ENCODE data around the gene CNGB1.
"Not testable (repeated sequence)": the region's sequence is repeated elsewhere in the genome, so short reads cannot be mapped to it uniquely, and the experiment has no call there.

Gene CNGB1

DNA sequence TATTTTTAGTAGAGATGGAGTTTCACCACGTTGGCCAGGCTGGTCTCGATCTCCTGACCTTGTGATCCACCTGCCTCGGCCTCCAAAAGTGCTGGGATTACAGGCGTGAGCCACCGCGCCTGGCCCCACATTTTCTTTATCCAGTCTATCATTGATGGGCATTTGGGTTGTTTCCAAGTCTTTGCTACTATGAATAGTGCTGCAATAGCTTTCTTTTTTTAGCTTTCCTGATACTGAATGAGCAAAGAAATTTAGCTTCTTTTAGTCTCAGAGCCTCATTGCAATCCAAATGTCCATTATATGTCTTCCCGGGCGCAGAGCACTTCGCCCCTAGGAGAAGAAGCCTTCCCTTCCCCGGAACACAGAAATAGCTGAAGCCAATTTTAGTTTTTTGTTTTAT is 112.9 kb downstream of the CNGB1 start:
- DNase-seq (ENCODE audit: low read depth) = not testable (repeated sequence)

DNA sequence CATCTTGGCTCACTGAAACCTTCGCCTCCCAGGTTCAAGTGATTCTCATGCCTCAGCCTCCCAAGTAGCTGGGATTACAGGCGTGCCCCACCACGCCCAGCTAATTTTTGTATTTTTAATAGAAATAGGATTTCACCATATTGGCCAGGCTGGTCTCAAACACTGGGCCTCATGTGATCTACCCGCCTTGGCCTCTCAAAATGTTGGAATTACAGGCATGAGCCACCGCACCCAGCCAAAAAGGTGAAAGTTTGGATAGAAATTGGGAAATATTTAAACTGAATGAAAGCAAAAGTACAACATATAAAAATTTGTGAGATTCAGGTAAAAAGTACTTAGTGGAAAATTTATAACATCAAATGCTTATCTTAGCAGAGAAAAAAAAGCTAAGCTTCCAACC is 115.7 kb downstream of the CNGB1 start:
- DNase-seq (ENCODE audit: low read depth) = no peak

DNA sequence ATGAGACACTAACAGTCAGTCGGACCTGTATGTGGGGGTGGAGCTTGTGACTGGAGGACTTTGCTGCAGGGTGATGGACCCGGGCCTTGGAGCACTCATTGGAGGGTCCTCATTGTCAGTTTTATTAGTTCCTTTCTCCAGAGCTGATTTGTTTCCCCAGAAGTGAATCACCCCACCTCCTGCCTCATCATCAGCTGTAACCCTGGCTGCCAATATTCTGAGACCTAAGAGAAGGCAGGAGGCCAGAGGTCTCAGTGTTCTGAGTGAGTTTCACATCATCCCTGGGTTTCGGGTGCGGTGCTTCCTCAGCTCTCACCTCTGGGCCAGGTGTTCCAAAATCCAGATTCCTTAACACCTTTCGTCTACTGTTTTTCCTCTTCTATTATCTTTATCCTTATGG is 118.7 kb downstream of the CNGB1 start:
- DNase-seq (ENCODE audit: low read depth) = no peak

DNA sequence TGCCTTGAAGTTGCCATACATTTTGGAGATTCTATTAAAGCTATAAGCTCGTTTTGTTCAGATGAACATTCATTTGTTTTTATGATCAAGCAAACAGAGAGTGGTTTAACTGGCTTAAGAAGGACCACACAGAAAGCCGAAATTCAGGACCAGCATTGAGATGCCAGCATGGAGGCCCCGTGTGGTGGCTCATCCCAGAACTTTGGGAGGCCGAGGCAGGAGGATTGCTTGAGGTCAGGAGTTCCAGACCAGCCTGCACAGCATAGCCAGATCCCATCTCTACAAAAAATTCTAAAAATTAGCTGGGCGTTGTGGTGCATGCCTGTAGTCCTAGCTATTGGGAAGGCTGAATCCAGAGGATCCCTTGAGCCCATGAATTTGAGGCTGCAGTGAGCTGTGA is 122.7 kb downstream of the CNGB1 start:
- no peak for DNase-seq (ENCODE audit: low read depth)

DNA sequence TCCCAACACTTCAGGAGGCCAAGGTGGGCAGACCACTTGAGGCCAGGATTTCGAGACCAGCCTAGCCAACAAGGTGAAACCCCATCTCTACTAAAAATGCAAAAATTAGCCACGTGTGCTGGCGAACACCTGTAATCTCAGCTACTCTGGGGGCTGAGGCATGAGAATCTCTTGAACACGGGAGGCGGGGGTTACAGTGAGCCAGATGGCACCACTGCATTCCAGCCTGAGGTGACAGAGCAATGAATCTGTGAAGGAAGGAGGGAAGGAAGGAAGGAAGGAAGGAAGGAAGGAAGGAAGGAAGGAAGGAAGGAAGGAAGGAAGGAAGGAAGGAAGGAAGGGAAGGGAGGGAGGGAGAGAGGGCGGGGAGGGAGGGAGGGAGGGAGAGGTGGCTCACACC is 124.0 kb downstream of the CNGB1 start:
- not testable (repeated sequence) for DNase-seq (ENCODE audit: low read depth)

DNA sequence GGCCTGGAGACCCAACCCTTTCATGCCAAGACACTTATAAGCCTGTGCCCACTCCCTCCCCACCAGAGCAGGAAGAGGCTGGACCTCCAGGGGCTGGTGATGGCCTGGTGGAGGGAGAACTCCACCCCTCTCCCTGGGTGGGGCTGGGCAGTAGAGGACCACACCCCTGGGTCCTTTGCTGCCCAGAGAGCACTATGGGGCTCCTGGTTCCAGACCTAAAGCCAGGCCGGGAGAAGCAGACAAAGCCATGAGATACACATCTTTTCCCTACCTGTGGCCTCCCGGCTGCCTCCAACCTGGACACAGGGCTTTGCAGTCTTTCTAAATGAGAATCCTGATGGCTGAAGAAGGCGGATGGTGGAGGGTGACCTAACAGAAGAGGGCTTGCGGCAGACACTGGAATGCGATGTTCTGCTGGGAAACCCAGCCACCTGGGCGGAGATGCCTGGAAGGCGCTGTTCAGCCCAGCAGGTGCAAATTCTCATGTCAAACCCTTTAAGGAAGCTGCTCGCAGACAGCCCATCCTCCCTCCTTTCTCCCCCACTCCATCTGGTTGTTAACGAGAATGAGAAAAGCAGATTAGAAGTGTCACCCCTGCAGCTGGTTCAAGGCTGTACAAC is 124.7 kb downstream of the CNGB1 start:
- no peak for DNase-seq (ENCODE audit: low read depth)

DNA sequence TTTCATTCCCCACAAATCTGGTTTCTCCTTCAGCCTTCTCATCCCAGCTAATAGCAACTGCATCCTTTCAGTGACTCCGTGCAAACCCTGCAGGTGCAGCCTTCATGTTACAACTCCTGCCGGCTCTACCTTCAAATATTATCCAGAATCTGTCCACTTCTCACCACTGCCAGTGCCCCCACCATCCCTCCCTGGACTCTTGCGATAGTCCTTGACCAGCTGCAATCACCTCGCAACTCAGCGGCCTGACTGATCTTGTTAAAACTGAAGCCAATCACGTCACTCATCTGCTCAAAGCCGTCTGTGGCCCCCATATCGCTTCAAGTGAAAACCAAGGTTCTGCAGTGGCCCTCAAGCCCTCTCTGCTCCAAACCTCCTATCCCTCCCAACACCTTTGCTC is 125.8 kb downstream of the CNGB1 start:
- no peak for DNase-seq (ENCODE audit: low read depth)

DNA sequence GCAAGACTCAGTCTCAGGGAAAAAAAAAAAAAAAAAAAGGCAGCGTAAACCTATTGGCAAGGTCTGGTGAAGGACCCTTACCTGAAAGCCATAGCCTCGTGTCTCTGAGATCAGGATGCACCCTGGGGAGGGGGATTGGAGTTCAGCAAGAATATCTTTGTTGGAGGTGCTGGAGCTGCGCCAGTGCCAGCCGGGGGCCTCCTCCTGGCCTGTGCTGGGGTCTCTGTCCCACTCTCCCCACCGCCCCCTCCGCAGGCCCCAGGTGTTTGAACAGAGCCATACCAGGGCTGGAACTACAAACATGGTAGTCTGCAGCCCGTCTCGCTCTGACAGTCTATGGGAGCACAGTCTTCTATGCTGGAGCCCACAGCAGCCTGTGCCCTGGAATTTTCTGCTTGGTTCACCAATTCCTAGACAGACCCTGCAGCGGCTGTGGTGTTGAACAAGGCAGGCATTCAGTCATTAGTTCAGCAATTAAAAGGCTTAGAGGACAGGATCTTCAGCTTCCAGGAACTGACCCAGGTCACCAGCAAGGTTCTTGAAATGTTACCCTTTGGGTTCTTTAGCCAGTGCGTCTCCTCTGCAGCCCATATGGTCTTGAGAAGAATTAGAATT is 126.4 kb downstream of the CNGB1 start:
- no peak for DNase-seq (ENCODE audit: low read depth)

DNA sequence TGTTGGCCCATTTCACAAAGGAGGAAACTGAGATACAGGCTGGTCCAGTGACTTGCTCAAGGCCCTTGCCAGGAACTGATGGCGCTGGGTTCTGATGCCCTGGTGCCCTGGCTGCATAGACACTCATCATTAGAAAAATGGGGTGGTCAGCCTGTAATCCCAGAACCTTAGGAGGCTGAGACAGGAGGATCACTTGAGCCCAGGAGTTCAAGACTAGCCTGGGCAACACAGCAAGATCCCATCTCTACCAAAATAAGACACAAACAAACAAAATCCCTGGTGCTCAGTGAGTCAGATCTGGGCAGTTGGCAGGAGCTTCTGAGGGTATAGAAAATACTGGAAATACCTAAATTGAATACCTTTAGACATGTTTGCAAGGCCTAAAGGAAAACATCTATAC is 127.5 kb downstream of the CNGB1 start:
- DNase-seq (ENCODE audit: low read depth) = no peak

DNA sequence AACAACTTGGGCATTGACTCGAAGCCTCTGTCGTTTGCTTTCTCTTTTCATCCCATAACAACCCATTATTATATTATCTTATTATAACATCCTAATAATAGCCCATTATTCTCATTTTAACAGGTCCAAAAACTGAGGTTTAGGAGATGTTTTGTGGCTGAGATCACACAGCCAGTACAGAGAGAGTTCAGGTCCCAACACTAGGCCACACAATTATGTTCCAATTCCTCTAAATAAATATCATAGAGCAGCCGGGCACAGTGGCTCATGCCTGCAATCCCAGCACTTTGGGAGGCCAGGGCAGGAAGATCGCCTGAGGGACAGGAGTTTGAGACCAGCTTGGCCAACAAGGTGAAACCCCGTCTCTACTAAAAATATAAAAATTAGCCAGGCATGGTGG is 128.3 kb downstream of the CNGB1 start:
- no peak for DNase-seq (ENCODE audit: low read depth)

DNA sequence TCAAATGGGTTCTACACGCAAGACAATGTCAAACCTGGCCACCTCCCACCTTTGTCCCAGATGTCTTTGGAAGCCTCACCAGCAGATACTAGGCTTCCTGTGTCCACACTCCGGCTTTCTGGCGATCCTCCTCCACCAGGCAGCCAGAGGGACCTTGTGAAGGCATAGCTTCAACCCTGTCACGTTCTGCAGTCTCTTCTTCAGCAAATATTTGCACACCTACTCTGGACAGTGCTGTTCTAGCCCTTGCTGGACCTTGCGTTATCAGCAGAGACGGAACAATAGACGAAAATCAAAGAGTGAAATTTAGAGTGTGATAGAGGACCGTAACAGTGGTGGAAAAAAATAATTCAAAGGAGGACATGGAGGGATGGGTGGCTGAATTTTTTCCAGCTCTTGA is 130.1 kb downstream of the CNGB1 start:
- DNase-seq (ENCODE audit: low read depth) = no peak

DNA sequence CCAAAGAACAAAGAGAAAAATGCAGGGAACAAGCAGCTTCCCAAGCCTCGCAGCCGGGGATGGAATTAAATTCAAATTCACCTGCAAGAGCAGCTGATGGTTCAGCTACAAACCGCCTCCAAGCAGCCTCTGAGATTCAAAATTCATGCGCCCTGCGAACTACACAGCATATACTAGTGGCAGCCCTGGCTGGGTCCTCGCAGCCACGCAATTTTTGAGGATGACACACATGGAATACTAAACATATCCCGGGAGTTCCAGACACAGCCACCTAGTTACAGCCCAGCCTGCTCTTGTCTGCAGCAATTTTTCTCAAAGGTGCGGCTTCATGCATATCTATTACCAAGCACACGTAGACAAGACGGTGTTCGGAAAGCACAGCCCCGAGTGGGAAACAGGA is 132.8 kb downstream of the CNGB1 start:
- no peak for DNase-seq (ENCODE audit: low read depth)

DNA sequence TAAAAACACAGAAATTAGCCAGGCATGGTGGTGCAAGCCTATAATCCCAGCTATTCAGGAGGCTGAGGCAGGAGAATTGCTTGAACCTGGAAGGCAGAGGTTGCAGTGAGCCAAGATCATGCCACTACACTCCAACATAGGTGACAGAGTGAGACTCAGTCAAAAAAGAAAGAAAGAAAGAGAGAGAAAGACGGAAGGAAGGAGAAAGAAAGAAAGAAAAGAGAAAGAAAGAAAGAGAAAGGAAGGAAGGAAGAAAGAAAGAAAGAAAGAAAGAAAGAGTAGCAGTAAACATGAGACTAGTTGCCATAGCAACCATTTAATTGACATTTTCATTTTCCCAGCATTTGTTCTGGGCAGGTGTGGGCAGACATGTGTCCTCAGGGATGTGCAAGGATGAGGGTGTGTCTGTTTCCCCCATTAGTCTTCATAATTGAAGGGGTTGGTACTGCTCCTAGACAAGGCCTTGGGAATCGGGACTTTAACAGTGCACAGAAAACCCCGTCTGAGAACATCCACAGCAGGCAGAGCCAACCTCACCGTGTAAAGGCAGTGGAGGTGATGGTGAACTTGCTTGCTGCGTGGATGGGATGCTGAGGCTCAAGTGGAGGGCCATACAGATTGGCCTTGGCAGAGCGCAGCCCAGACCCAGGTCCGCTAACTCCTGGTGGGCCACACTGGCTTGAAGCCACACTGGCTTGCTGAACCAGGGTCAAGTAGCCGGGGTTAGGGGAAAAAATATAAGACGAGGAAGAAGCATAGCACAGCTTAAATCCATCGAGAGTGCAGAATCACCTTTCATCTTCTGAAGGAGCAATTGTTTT is 133.4 kb downstream of the CNGB1 start:
- DNase-seq (ENCODE audit: low read depth) = no peak

DNA sequence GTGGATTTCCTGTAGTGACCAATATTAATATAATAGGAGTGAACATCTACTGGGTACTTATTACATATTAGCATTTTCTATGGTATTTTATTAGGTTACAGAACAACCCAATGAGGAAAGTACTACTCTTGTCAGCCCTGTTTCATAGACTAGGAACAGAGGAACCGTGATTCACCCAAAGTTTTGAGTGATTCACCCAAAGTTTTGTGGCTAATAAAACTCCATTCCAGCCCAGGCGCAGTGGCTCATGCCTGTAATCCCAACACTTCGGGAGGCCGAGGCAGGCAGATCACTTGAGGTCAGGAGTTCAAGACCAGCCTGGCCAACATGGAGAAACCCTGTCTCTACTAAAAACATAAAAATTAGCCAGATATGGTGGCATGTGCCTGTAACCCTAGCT is 135.5 kb downstream of the CNGB1 start:
- DNase-seq (ENCODE audit: low read depth) = not testable (repeated sequence)

DNA sequence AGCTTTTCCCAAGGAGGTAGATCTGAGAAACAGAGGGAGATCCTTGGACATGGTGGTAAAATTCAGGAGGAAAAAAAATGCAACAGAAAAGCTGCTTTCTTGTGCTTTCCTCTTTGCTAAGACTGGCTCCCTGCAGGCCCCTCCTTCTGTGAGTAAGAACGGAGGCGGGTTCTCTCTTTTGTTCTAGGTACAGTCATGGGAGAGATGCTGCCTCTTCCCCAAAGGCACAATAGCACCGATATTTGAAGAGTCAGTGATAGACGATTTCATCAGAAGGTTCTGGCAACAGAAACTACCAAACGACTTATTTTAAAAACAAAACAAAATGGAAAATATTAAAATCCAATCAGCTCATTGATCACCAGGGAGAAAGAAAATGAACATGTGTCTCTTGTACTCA is 136.0 kb downstream of the CNGB1 start:
- DNase-seq (ENCODE audit: low read depth) = no peak
